Stimulated activated CD8-positive, alpha-beta memory T cell treated with anti-CD3 and anti-CD28 coated beads, Interleukin-2, amount 100 ng/mL, for 48 hours (primary cell): ENCODE results near the gene FGD5.

Source experiments
- DNase-seq, 2 donors: peaks; one replicate each; pipeline ENCODE4 v3.0.0-alpha.2; 2020; ENCODE audit warnings: low read depth in 2 of 2

The FGD5 gene

GRCh38 chr3:14871456-14872200, 52.9 kb downstream of the FGD5 start:
- DNase-seq = no peak

- no peak for DNase-seq
These were observed 53.9 kb downstream of the FGD5 start for GRCh38 chr3:14872706-14873105.

- no peak for DNase-seq
These were observed 56.0 kb downstream of the FGD5 start for GRCh38 chr3:14874784-14875183.

- DNase-seq = no peak
These were observed 56.8 kb downstream of the FGD5 start for GRCh38 chr3:14875411-14876175.

DNA sequence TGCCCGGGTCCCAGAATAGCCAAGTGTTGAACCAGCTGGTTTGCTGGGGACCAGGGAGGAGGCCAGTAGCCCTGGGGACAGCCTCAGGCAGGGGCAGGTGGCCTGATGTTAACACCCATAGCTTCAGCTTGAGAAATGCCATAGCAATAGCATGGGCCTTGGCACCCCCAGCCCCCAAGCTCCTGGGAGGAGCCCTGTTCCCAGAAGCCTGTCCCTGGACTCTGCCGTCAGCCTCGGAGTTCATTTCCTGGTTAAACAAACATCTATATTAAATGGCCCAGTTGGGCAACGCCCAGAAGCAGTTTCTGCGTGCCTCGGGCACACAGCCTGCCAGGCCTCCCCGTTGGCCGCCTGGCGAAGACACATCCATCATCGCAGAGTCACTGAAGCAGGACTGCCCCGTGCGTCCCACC, 58.2 kb downstream of the FGD5 start:
- no peak for DNase-seq

DNA sequence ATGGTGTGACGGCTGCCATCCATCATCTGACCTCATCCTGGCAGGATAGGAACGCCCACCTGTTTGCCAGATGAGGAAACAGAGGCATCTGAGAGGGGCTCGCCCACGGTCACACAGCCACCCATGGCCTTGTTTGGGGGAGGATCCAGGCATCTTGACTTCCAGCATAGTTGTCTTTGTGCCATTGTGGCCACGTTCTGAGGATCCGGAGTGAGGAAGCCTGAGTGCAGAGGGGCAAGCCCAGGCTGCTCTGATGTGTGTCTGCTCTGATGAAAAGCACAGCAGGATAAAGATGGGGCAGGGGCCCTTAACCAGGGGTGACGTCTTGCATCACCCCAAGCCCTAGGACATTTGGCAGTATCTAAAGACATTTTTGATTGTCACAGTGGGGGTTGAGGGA, 58.7 kb downstream of the FGD5 start:
- DNase-seq = no peak

DNA sequence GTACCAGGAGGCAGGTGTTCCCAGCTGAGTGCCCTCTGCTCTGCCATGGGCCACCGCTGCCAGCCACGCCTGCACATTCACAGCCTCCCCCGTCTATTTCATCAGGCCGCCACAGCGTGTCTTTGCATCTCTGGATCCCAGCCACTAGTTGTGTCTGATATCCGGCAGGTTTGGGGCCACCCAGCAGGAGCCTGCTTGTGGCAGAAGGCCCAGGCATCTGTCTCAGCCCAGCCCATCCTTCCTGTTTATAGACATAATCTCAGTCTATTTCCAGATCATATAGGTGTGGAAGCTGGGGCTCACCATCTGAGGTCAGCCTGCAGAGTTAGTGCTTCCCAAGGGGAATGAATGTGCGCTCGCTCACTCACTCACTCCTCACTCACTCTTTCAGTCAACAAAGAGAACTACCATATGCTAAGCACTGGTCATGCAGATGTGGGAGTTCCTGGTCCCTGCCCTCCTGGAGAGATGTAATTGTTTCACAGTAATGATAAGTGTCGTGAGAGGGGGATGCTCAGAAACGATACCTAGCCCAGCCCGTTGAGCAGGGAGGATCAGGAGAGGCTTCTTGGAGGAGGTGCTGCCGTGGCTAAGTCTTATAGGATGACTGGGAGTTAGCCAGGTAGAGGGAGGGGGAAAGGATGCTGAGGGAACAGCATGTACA, 60.6 kb downstream of the FGD5 start:
- no peak for DNase-seq

DNA sequence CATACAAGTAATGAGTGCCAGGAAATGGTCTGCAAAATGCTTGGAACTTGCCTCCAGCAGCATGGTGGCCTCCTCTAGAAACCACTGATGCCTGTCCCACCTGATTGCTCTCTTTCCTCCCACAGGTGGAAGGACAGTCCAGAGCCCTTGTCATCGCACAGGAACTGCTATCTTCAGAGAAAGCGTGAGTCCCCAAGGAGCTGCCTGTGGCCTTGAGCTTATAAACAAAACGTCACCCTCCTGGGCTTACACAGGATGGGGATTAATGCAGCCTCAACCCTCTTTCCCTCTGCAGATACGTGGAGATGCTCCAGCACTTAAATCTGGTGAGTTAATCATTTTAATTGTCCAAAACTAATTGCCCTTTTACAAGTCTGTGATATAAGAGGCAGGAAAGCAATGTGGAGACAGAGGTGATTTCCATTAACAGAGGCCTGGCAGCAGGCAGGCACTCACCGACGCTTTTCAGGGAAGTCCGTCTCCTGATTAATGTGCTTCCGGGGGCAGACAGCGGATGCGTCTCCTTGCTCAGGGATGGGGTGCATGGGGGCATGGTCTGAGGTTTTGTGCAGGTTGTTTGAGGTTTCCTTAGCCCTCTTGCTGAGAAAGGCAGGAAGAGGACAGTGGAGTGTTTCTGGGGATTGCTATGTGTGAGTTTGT, 61.8 kb downstream of the FGD5 start:
- no peak for DNase-seq

DNA sequence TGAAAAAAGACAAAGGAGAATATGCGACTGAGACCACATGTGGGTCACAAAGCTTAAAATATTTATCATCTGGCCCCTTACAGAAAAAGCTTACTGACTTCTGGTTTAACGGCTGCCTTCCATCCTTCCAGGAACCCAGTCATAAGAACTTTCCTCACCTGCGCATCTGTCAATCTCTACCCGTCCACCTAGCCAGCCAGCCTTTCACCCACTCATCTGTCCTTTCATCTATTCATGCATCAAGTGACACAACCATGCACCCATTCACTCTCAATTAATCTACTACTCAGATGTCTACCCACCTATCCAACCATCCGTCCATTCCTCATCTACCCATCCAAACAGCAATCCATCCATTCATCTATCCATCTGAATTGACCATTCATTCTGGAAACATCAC, 64.5 kb downstream of the FGD5 start:
- DNase-seq = no peak

GRCh38 chr3:14884665-14885064, 65.9 kb downstream of the FGD5 start:
- no peak for DNase-seq

DNA sequence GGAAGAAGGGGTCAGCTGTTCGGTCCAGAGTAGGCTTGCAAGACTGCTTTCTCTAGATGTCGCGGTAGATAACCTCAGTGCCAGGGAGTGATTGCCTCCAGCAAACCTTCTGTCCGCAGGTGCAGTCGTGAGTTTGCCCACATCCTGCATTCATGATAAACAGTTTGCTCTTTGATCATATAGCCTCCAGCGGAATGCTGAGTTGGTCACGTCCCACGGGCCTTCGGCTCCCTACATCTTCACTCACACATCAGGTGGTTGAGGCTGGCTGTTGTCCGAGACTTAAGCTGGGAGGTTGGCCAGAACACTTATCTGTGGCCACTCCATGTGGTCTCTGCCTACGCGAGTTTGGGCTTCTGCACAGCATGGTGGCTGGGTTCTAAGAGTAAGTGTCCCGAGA, 66.5 kb downstream of the FGD5 start:
- DNase-seq = no peak

- no peak for DNase-seq
These were observed 67.3 kb downstream of the FGD5 start for GRCh38 chr3:14886101-14886500.

DNA sequence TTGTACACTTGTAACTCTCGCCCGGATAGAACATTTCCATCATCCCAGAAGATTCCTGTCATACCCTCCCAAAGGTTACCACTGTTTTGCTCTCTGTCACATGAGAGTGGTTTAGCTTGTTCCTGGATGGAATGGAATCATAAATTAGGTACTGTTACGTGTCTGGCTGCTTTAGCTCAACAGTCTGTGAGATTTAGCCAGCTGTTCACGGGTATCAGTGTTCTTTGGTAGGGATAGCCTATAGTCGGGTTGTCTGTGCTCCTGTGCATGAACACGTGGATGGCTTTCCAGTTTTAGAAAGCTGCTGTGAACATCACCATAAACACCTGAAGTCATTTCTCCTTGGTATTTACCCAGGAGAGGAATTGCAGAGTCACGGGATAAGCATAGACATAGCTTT, 70.4 kb downstream of the FGD5 start:
- no peak for DNase-seq

DNA sequence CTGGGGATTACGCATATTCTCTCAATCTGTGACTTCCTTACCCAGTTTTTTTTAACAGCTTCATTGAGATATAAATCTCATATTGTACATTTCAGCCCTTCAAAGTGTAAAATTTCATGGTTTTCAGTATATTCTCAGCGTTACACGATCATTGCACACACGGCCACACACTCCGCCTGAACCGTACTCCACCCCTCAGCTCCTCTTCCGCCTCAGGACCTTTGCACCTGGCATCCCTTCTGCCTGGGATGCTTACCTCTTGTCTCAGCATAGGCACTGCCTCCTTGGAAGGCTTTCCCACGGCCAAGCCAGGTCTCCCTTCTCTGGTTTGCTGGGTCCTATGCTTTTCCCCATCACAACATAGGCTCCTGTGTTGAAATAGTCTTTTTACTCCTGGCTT, 71.2 kb downstream of the FGD5 start:
- DNase-seq = no peak

GRCh38 chr3:14890476-14890875, 71.7 kb downstream of the FGD5 start:
- DNase-seq = no peak

DNA sequence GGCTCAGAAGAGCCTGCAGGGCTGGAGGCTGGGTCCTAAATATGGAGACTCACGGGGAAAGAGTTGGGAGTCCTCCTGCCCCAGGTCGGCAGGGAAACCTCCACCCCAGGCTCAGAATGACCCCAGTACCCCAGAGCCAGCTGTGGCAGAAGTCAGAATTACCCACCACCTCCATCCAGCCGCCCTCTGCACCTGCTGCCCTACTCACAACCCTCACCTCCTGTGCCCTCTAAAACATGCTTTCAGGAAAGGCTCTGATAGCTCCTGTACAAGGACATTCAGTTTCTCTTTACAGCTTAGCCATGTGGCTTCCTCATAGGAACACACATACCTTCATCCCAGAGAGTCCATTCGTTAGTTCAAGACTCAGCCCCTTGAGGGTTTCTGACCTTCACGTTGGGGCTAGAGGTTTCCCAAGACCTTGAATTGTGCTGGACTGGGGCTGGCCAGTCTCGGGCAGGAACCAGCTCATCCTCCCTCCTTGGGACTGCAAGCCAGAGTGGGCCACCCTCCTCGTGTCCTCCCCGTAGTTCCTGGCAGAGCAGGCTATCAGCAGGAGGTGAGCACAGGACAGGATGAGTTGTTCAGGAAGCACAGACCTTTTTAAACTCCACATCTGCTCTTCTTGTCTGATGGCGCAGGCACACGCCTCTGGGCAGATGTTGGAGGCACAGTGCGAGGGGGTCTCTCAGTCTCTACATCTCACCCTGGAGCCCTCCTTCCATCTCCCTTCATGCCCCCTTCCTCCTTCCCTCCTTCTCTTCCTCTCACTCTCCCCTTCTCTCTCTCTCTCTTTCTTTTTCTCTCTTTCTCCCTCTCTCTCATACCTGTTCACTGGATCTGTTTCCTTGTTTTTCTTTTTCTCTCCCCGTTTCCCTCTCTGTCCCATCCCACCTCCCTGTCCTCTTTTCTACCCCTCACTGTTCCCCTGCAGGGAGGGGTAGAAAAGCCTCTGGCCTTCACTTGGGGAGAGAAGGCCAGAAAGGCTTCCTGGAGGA, 72.7 kb downstream of the FGD5 start:
- no peak for DNase-seq

GRCh38 chr3:14892226-14892625, 73.5 kb downstream of the FGD5 start:
- DNase-seq = no peak

DNA sequence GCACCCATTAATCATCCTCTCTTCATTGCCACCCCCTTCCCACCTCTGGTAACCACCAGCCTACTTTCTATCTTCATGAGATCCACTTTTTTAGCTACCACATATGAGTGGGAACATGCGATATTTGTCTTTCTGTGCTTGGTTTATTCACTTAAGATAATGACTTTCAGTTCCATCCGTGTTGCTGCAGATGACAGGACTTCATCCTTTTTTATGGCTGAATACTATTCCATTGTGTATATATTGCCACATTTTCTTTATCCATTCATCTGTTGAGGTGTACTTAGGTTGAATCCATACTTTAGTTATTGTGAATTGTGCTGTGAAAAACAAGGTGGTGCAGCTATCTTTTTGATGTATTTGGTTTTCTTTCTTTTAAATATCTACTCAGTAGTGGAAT, 75.3 kb downstream of the FGD5 start:
- no peak for DNase-seq

- DNase-seq = no peak
These were observed 78.5 kb downstream of the FGD5 start for GRCh38 chr3:14897266-14897665.

DNA sequence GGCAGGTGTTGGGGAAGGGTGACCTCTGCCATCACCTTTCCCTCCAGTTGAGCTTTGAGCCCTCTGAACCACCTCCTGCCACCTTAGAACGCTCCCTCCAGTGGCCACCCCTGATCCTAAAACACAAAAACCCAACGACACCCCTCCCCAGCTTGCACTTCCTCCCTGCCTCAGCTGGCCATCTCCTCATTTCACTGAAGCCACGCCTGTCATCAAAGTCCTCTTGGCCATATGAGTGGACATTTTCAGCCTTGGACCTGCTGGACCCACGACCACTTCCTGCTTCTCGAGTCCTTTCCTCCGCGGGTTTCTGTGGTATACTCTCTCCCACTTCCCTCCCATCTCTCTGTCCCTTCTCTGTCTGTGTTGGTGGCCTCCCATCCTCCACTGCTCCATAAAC, 80.2 kb downstream of the FGD5 start:
- DNase-seq = no peak

DNA sequence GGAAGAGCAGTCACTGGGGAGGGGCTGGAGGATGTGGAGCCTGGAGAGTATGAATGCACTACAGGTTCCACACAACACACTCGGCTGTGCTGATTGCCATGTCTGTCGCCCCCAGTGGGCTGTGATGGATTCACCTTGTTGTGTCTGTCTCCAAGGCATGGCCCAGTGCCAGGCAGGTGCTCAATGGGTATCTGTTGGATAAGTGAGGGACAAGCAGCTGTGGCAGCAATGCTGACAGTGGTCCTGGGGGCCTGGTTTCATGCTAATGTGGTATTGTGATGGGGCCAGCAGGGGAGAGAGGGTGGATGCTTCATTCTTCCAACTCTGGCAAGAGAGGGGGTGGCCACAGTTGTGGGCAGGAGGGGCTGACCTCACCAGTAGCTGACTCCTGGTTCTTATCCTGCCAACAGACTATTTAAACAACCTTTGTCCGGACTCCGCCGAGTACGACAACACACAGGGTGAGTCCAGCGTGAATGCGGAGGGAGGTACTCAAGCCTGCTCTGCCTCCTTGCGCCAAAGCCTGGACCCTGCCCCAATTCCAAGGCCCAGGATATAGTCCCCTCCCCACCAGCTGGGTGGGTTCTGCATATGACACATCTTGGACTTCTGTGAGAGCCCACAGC, 81.3 kb downstream of the FGD5 start:
- no peak for DNase-seq
